ENCODE measurements around the gene KRTAP5-4. TPM values are rescaled to one million over a fixed set of nuclear protein-coding genes. Genes with fewer than 3 reads are reported as not detected.
"Not testable (repeated sequence)": the region's sequence is repeated elsewhere in the genome, so short reads cannot be mapped to it uniquely, and the experiment has no call there.

The KRTAP5-4 gene
- total and polyA plus RNA-seq, 2 donors (not counting 1 experiment from before 2014, with no cell fraction given) = not detected

DNA sequence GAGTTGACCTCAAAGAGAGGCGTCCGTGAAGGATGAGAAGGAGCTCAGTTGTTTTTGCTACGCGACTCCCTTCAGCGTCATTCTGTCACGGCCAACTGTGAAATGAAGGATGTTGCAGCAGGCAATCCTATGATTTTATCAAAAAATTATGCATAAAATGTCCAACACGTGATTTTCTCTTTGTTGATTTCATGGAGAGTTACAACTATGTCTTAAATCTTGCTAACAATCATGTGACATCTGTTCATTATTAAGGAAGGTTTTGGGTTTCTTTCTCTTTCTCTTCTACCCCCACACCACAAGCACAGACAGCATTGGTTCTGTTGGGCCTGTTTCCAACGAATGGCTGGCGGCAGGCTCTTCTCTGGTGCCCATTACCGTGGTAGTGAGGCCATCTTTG is 3.7 kb downstream of the KRTAP5-4 start:
- Histone ChIP-seq H3K79me2 (ENCODE audit: control insufficient read depth, insufficient read depth, low read length) (no peaks in the 10 kb centered on the region), H3K36me3 (ENCODE audit: control insufficient read depth, insufficient read depth, low read length) (no peaks in the 10 kb centered on the region), H4K20me1 (ENCODE audit: control insufficient read depth, extremely low read depth, insufficient read depth, low read length) (no peaks in the 10 kb centered on the region), H3K9ac (ENCODE audit: insufficient read depth, low read length) (no peak overlapping the region), H3K4me3 (replicated peaks in 1 of 4; ENCODE audit: control extremely low read depth in 1 of 4, insufficient read depth in 1 of 4, low read depth in 3 of 4, low read length in 4 of 4) (no peak overlapping the region), H3K4me1 (ENCODE audit: control insufficient read depth, extremely low read depth, insufficient read depth, low read length) (no peaks in the 10 kb centered on the region), H3K27ac (ENCODE audit: insufficient read depth, low read length) (no peak overlapping the region), H3K27me3 (ENCODE audit: control insufficient read depth, insufficient read depth, low read length) (no peaks in the 10 kb centered on the region), H3K9me3 (ENCODE audit: control insufficient read depth, insufficient read depth, low read depth, low read length) (no peaks in the 10 kb centered on the region), H3K4me2 (ENCODE audit: extremely low read depth, insufficient read depth, low read length) (no peak overlapping the region), H2AFZ (ENCODE audit: low read length) (no peak overlapping the region)
- no peak for TF ChIP-seq CTCF (conservative IDR thresholded peaks at IDR 0.05 in 1 of 2, IDR thresholded peaks at IDR 0.05 in 1 of 2; ENCODE audit: low read depth in 1 of 2, low read length in 2 of 2)
- no peak for TF ChIP-seq EZH2 (IDR thresholded peaks at IDR 0.05; ENCODE audit: low read length, missing control alignments)
- no peak for DNase-seq (ENCODE audit: low read depth in 2 of 2)

DNA sequence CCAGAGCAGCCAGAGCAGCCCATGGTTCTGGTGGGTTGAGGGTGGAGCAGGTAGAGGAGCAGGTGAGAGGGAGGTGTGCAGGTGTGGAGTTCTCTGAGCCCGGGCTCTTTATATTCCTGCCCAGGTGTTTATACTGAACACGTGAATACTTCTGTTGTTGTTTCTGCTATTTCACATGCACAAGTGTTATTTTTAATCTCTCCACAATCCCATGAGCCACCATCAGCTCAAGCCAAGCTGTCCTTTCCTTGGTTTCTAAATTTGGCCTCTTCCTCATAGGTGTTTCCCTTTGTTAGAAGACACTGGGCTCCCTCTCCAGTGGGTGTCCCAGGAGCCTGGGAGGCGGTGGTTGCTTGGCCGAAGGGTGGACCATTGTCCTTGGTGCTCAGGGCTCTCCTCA is 13.6 kb downstream of the KRTAP5-4 start, which contains the start of gene KRTAP5-3:
Gene KRTAP5-3 (minus strand): TSS at position 101 of the 400 bp plus-strand sequence. CDS start 78 bp downstream, at position 23.
- Histone ChIP-seq H4K20me1 (ENCODE audit: control insufficient read depth, extremely low read depth, insufficient read depth, low read length) (no peaks in the 10 kb centered on the region), H3K4me3 (replicated peaks in 1 of 4; ENCODE audit: control extremely low read depth in 1 of 4, insufficient read depth in 1 of 4, low read depth in 3 of 4, low read length in 4 of 4) (no peak within 1 kb of the TSS), H3K27me3 (ENCODE audit: control insufficient read depth, insufficient read depth, low read length) (no peaks in the 10 kb centered on the region), H3K9me3 (ENCODE audit: control insufficient read depth, insufficient read depth, low read depth, low read length) (no peaks in the 10 kb centered on the region), H2AFZ (ENCODE audit: low read length) (no peak within 1 kb of the TSS), H3K4me1 (ENCODE audit: control insufficient read depth, extremely low read depth, insufficient read depth, low read length) (no peaks in the 10 kb centered on the region), H3K9ac (ENCODE audit: insufficient read depth, low read length) (no peak within 1 kb of the TSS), H3K4me2 (ENCODE audit: extremely low read depth, insufficient read depth, low read length) (no peak within 1 kb of the TSS), H3K36me3 (ENCODE audit: control insufficient read depth, insufficient read depth, low read length) (no peaks in the 10 kb centered on the region), H3K79me2 (ENCODE audit: control insufficient read depth, insufficient read depth, low read length) (no peaks in the 10 kb centered on the region), H3K27ac (ENCODE audit: insufficient read depth, low read length) (no peak within 1 kb of the TSS)
- DNase-seq (ENCODE audit: low read depth in 2 of 2) = no peak
- no peak for TF ChIP-seq CTCF (conservative IDR thresholded peaks at IDR 0.05 in 1 of 2, IDR thresholded peaks at IDR 0.05 in 1 of 2; ENCODE audit: low read depth in 1 of 2, low read length in 2 of 2)
- no peak for TF ChIP-seq EZH2 (IDR thresholded peaks at IDR 0.05; ENCODE audit: low read length, missing control alignments)

GRCh38 chr11:1607901-1608300 is 14.0 kb downstream of the KRTAP5-4 start:
- not testable (repeated sequence) for H3K27me3 ChIP-seq (ENCODE audit: control insufficient read depth, insufficient read depth, low read length); H3K79me2 ChIP-seq (ENCODE audit: control insufficient read depth, insufficient read depth, low read length); H4K20me1 ChIP-seq (ENCODE audit: control insufficient read depth, extremely low read depth, insufficient read depth, low read length); H3K27ac ChIP-seq (ENCODE audit: insufficient read depth, low read length); H3K4me2 ChIP-seq (ENCODE audit: extremely low read depth, insufficient read depth, low read length); H2AFZ ChIP-seq (ENCODE audit: low read length); H3K9me3 ChIP-seq (ENCODE audit: control insufficient read depth, insufficient read depth, low read depth, low read length); H3K36me3 ChIP-seq (ENCODE audit: control insufficient read depth, insufficient read depth, low read length); H3K4me1 ChIP-seq (ENCODE audit: control insufficient read depth, extremely low read depth, insufficient read depth, low read length); H3K9ac ChIP-seq (ENCODE audit: insufficient read depth, low read length); H3K4me3 ChIP-seq (replicated peaks in 1 of 4; ENCODE audit: control extremely low read depth in 1 of 4, insufficient read depth in 1 of 4, low read depth in 3 of 4, low read length in 4 of 4)
- DNase-seq (ENCODE audit: low read depth in 2 of 2) = peak in 1 of 2 donors; percentile 48

DNA sequence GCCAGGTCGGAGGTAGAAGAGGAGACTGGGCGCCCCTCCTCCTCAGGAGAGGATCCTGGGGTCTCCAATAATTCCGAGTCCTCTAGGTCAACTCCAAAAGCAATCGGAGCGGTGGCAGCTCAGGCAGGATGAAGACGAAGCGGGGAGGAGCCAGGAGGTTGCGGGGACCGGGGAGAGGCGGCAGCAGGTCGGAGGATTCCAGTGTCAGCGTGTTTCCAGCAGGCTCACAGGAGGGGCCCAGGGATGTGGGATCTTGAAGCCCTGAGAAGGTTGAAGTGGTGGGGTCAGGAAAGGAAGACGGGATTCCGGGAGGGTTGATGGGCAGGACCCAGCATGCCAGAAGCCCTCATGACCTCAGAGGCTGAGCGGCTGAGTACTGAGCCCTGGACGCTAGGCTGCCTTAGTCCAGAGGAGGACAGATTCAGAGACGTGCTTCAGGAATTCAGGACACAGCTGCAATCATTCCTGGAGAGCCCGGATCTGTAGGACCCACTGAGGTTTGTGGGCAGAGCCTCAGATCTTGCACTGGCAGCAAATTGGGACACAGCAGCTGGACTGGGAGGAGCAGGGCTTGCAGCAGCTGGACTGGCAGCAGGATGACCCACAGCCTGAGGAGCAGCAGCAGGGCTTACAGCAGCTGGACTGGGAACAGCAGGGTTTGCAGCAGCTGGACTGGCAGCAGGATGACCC is 14.6 kb downstream of the KRTAP5-4 start:
- H3K79me2 ChIP-seq (ENCODE audit: control insufficient read depth, insufficient read depth, low read length); H3K9me3 ChIP-seq (ENCODE audit: control insufficient read depth, insufficient read depth, low read depth, low read length); H3K4me1 ChIP-seq (ENCODE audit: control insufficient read depth, extremely low read depth, insufficient read depth, low read length); H3K27ac ChIP-seq (ENCODE audit: insufficient read depth, low read length); H3K4me3 ChIP-seq (replicated peaks in 1 of 4; ENCODE audit: control extremely low read depth in 1 of 4, insufficient read depth in 1 of 4, low read depth in 3 of 4, low read length in 4 of 4); H4K20me1 ChIP-seq (ENCODE audit: control insufficient read depth, extremely low read depth, insufficient read depth, low read length); H2AFZ ChIP-seq (ENCODE audit: low read length); DNase-seq (ENCODE audit: low read depth in 2 of 2); H3K36me3 ChIP-seq (ENCODE audit: control insufficient read depth, insufficient read depth, low read length); H3K4me2 ChIP-seq (ENCODE audit: extremely low read depth, insufficient read depth, low read length); H3K27me3 ChIP-seq (ENCODE audit: control insufficient read depth, insufficient read depth, low read length); H3K9ac ChIP-seq (ENCODE audit: insufficient read depth, low read length): not testable (repeated sequence)

- H3K27me3 ChIP-seq (ENCODE audit: control insufficient read depth, insufficient read depth, low read length); H2AFZ ChIP-seq (ENCODE audit: low read length); H3K36me3 ChIP-seq (ENCODE audit: control insufficient read depth, insufficient read depth, low read length); H3K9ac ChIP-seq (ENCODE audit: insufficient read depth, low read length); H4K20me1 ChIP-seq (ENCODE audit: control insufficient read depth, extremely low read depth, insufficient read depth, low read length); DNase-seq (ENCODE audit: low read depth in 2 of 2); H3K9me3 ChIP-seq (ENCODE audit: control insufficient read depth, insufficient read depth, low read depth, low read length); H3K79me2 ChIP-seq (ENCODE audit: control insufficient read depth, insufficient read depth, low read length); H3K4me3 ChIP-seq (replicated peaks in 1 of 4; ENCODE audit: control extremely low read depth in 1 of 4, insufficient read depth in 1 of 4, low read depth in 3 of 4, low read length in 4 of 4); H3K4me2 ChIP-seq (ENCODE audit: extremely low read depth, insufficient read depth, low read length); H3K27ac ChIP-seq (ENCODE audit: insufficient read depth, low read length); H3K4me1 ChIP-seq (ENCODE audit: control insufficient read depth, extremely low read depth, insufficient read depth, low read length): not testable (repeated sequence)
Measured at GRCh38 chr11:1605923-1606322, 16.0 kb downstream of the KRTAP5-4 start.
